Effector memory CD8-positive, alpha-beta T cell (primary cell): ENCODE measurements around the gene HYAL2.

Source experiments
- ATAC-seq: fragments of 150-1000 bp; cut with Tn5 transposase; replicated peaks from 2 replicates; pipeline ENCODE4 v1.10.0; 2021; ENCODE audit warnings: mild to moderate bottlenecking, moderate library complexity
- DNase-seq, 3 experiments: peaks; one replicate each; pipeline ENCODE4 v3.0.0; 2021
- H3K27ac Mint-ChIP-seq, 2 donors: one replicate each; pipeline ENCODE4 v1.8.0; 2022; ENCODE audit warnings: mild to moderate bottlenecking in 2 of 2, mixed read lengths in 2 of 2, moderate library complexity in 2 of 2
- H3K27me3 Mint-ChIP-seq, 2 donors: one replicate each; pipeline ENCODE4 v1.8.0; 2022; ENCODE audit warnings: mixed read lengths in 2 of 2
- H3K36me3 Mint-ChIP-seq: one replicate; pipeline ENCODE4 v1.8.0; 2022; ENCODE audit warnings: mild to moderate bottlenecking, moderate library complexity, mixed read lengths; ENCODE audit not compliant: insufficient read depth
- H3K4me1 Mint-ChIP-seq, 2 donors: one replicate each; pipeline ENCODE4 v1.8.0; 2022; ENCODE audit warnings: low read depth in 2 of 2, mixed read lengths in 2 of 2
- H3K4me3 Mint-ChIP-seq, 2 donors: one replicate each; pipeline ENCODE4 v1.8.0; 2022; ENCODE audit warnings: mild to moderate bottlenecking in 2 of 2, mixed read lengths in 2 of 2, moderate library complexity in 2 of 2
- H3K9me3 Mint-ChIP-seq, 2 donors: one replicate each; pipeline ENCODE4 v1.8.0; 2022; ENCODE audit warnings: mixed read lengths in 2 of 2

HYAL2 gene

GRCh38 chr3:50302095-50303012 is 20.2 kb downstream of the HYAL2 start:
- no peaks in the 10 kb centered on the region for H3K9me3 Mint-ChIP-seq
- H3K27me3 Mint-ChIP-seq: no peaks in the 10 kb centered on the region
- ATAC-seq: no peak
- no peak overlapping the region for H3K27ac Mint-ChIP-seq
- peaks cover 9% of the 10 kb centered on the region for H3K36me3 Mint-ChIP-seq
- DNase-seq: no peak
- peaks cover 20 to 23% of the 10 kb centered on the region in 2 donors for H3K4me1 Mint-ChIP-seq
- no peak overlapping the region for H3K4me3 Mint-ChIP-seq

DNA sequence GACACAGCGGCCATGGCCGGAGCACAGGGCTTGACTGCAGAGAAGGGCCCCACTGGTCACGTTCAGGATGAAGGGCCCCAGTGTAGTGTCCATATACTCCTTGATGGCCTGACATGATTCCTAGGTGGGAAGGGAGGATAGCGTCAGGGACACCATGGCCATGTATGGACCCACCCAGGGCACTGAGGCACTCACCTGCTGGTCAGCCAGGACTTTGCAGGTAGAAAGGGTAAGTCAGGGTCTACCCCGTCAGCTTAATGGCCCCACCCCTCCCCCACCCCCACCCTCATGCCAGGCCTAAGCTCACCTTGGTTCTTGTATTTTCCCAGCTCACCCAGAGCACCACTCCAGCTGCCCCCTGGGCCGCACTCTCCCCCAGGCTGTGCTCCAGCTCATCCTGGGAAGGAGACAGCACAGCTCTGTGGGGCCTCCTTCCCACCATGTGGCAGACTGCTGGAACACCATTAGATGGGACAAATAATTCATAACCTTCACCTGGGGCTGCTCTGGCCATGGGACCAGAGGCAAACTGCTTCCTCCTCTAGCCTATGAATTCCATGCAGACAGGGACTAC is 21.8 kb downstream of the HYAL2 start:
- no peak for DNase-seq
- ATAC-seq: no peak
- H3K27ac Mint-ChIP-seq: peak overlapping the region; percentile 69 to 97
- H3K27me3 Mint-ChIP-seq: no peaks in the 10 kb centered on the region
- H3K36me3 Mint-ChIP-seq: peaks cover 12% of the 10 kb centered on the region
- H3K4me3 Mint-ChIP-seq: peak overlapping the region; percentile 85 to 97
- peaks cover 20 to 23% of the 10 kb centered on the region in 2 donors for H3K4me1 Mint-ChIP-seq
- no peaks in the 10 kb centered on the region for H3K9me3 Mint-ChIP-seq

DNA sequence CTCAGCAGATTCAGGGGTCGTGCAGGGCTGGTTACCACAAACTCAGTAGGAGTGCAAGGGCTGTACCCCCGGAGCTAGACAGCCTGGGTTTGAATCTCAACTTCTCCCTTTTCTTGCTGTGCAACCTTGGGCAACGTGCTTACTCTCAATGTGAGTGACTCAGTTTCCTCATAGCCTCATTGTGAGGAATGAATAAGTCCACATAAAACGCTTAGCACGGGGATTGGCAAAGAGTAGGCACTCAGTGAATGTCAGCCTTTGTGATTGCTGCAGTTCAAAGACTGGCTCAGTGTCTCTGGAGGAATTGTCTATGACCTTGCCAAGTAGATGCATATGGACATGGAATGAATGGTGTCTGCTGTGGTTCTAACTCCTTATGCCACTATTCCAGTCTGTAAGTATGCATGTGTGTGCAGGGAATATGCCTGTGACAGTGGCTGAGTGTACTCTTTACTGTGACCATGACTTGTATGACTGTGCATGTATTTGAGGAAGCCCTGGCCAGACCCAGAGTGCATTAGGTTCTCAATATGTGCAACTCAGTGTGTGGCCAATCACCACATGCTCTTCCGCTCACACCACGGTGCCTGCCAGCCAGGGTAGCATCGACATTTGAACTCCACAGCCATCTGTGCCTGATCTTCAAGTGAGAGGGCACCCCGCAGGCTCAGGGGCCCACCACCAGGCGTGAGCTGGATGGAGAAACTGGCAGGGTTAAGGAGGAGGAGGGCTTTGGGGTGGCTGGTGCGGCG is 22.4 kb downstream of the HYAL2 start:
- DNase-seq (no peak), ATAC-seq (no peak)
- H3K4me1 Mint-ChIP-seq: peaks cover 20 to 23% of the 10 kb centered on the region in 2 donors
- peak overlapping the region; percentile 94 to 97 for H3K27ac Mint-ChIP-seq
- peak overlapping the region; percentile 85 to 97 for H3K4me3 Mint-ChIP-seq
- no peaks in the 10 kb centered on the region for H3K27me3 Mint-ChIP-seq
- H3K36me3 Mint-ChIP-seq: peaks cover 12% of the 10 kb centered on the region
- H3K9me3 Mint-ChIP-seq: no peaks in the 10 kb centered on the region

DNA sequence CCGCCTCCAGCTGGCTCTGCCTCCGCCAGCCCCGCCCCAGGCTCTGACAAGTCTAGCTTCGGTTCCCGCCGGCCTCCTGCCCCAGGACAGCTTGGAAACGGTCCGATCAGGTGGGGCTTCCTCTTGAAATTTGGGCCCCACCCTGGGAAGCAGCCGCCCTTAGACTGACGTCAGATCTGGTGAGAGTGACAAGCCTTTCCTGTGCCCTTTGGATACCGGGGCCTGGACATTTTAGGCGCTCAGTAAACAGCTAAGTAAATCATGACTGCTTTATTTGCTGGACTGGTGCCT is 23.0 kb downstream of the HYAL2 start:
- Mint-ChIP-seq H3K4me3 (peak overlapping the region; percentile 85 to 97), H3K36me3 (peaks cover 12% of the 10 kb centered on the region), H3K4me1 (peaks cover 20 to 23% of the 10 kb centered on the region in 2 donors), H3K27ac (peak overlapping the region; percentile 94 to 97), H3K9me3 (no peaks in the 10 kb centered on the region), H3K27me3 (no peaks in the 10 kb centered on the region)
- ATAC-seq (no peak), DNase-seq (no peak)

GRCh38 chr3:50298836-50299637 is 23.5 kb downstream of the HYAL2 start, which contains the start of the genes HYAL3 and NAA80:
HYAL3 (minus strand) TSS chr3:50299405; CDS start chr3:50295602, 3,803 bp downstream.
NAA80 (minus strand) TSS chr3:50299405; CDS start chr3:50297463, 1,942 bp downstream.
- H3K9me3 Mint-ChIP-seq: no peaks in the 10 kb centered on the region
- H3K4me3 Mint-ChIP-seq: peak within 1 kb of the TSS; percentile 85 to 97
- peaks cover 20 to 23% of the 10 kb centered on the region in 2 donors for H3K4me1 Mint-ChIP-seq
- peak within 1 kb of the TSS; percentile 94 to 97 for H3K27ac Mint-ChIP-seq
- no peaks in the 10 kb centered on the region for H3K27me3 Mint-ChIP-seq
- DNase-seq: peak; percentile 98 to 100 (median 99)
- peak; percentile 83 for ATAC-seq
- H3K36me3 Mint-ChIP-seq: peaks cover 12% of the 10 kb centered on the region

DNA sequence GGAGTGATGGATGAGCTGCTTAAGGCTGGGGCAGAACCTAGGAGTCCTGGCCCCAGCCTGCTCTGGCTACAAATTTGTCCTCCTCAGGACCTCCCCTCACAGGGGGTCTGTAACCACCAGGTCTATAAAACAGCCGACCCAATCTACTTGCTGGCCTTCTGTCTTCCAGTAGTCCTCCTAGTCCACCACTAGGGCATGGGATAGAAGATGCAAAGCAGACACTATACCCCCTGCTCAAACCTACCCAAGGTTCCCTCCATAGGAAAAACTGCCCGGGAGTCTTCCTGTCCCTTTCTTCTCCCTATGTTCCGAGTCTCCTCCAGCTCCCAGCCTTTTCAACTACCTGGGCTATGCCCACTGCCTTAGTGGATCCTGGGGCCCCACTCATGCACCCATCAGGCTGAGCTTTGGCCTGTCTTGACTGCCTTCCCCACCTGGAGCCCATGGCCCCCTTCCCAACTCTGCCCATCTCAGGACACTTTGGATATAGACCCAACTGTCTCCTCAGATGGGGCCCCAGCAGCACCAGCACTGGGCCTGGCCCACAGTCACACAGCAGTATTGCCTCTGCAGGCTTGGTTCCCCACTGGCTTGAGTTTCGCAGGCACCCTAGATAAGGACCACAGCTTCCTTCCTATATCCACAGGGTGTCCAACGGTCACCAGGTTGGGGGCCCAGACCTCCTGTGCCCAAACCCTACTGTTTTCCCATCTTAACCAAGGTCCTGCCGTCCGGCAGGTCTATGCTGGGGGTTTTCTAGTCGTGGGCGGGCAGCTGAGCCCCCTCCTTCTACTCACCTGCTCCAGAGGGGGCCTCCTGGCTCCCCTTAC is 24.4 kb downstream of the HYAL2 start:
- Mint-ChIP-seq H3K27ac (peak overlapping the region; percentile 94 to 97), H3K36me3 (peaks cover 12% of the 10 kb centered on the region), H3K27me3 (no peaks in the 10 kb centered on the region), H3K4me3 (peak overlapping the region; percentile 85 to 97), H3K9me3 (no peaks in the 10 kb centered on the region), H3K4me1 (peaks cover 20 to 25% of the 10 kb centered on the region in 2 donors)
- DNase-seq (no peak), ATAC-seq (no peak)

- H3K4me1 Mint-ChIP-seq: peaks cover 26 to 32% of the 10 kb centered on the region in 2 donors
- ATAC-seq: no peak
- no peaks in the 10 kb centered on the region for H3K27me3 Mint-ChIP-seq
- H3K9me3 Mint-ChIP-seq: no peaks in the 10 kb centered on the region
- DNase-seq: no peak
- peak overlapping the region in 1 of 2 donors; percentile 94 for H3K27ac Mint-ChIP-seq
- H3K4me3 Mint-ChIP-seq: no peak overlapping the region
- H3K36me3 Mint-ChIP-seq: peaks cover 16% of the 10 kb centered on the region
These were observed 25.2 kb downstream of the HYAL2 start for GRCh38 chr3:50297384-50297775.

- H3K4me3 Mint-ChIP-seq: no peak overlapping the region
- H3K4me1 Mint-ChIP-seq: peaks cover 28 to 33% of the 10 kb centered on the region in 2 donors
- H3K9me3 Mint-ChIP-seq: no peaks in the 10 kb centered on the region
- DNase-seq (no peak), ATAC-seq (no peak)
- no peaks in the 10 kb centered on the region for H3K27me3 Mint-ChIP-seq
- H3K27ac Mint-ChIP-seq: peak overlapping the region in 1 of 2 donors; percentile 94
- peaks cover 18% of the 10 kb centered on the region for H3K36me3 Mint-ChIP-seq
These were observed 25.7 kb downstream of the HYAL2 start for GRCh38 chr3:50296721-50297383.

DNA sequence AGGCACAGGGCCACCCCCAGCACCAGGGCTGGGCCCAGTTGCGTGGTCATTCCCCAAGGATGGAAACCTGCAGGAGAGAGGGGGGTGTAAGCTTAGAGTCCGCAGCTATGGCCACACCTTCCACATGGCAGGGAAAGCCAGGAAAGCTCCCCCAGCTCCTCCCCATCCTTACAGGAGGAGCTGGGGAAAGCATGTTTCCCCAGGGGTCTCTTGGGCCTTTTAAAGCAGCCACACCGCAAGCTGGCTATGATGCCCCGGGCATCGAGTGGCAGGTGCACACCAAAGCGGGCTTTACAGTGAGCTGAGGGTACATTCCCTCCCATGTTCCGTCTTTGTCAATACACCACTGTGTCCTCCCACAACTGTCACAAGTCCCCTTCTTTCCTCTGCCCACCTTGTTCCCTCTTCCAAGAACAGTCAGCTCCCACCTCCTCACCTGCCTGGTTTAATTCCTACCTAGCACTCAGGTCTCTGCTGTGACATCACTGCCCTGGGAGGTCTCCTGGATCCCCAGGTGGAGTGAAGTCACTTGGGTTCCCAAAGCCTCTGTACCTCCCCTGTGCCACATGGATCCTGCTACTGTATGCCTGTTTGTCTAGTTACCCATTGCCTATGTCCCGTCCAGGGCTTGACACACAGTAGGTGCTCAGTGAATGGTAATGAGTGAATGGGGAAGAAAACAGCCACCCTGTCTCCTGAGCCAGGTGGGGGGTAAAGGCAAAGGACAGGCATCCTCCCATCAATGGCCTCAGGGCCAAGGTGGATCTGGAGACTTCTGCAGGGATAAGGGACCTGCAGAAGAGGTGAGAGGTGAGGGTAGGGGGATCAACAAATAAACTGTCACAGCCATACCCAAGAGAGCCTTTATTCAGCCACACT is 26.8 kb downstream of the HYAL2 start:
- H3K36me3 Mint-ChIP-seq: peaks cover 18% of the 10 kb centered on the region
- H3K9me3 Mint-ChIP-seq: no peaks in the 10 kb centered on the region
- no peak overlapping the region for H3K4me3 Mint-ChIP-seq
- ATAC-seq: no peak
- no peak for DNase-seq
- peaks cover 35 to 37% of the 10 kb centered on the region in 2 donors for H3K4me1 Mint-ChIP-seq
- no peak overlapping the region for H3K27ac Mint-ChIP-seq
- H3K27me3 Mint-ChIP-seq: no peaks in the 10 kb centered on the region

GRCh38 chr3:50294492-50295403 is 27.8 kb downstream of the HYAL2 start:
- Mint-ChIP-seq H3K27me3 (no peaks in the 10 kb centered on the region), H3K36me3 (peaks cover 18% of the 10 kb centered on the region), H3K4me1 (peaks cover 28 to 29% of the 10 kb centered on the region in 2 donors), H3K4me3 (no peak overlapping the region), H3K27ac (peak overlapping the region in 1 of 2 donors; percentile 86), H3K9me3 (no peaks in the 10 kb centered on the region)
- no peak for DNase-seq
- no peak for ATAC-seq
